Thyroid gland (tissue), 4 donors: ENCODE results near the gene SV2A. TPM values are rescaled to one million over a fixed set of nuclear protein-coding genes. Genes with fewer than 3 reads are reported as not detected.

Experiments used
- DNase-seq, 2 donors: peaks; one replicate each; pipeline ENCODE4 v3.0.0-alpha.2; 2019
- H3K27ac ChIP-seq, 3 donors: fragments of 200-600 bp; sonication (generic); 1 replicate in 2 of 3; 2 replicates in 1 of 3; pipeline ENCODE4 v1.5.1; 2016 to 2019; ENCODE audit warnings: mild to moderate bottlenecking in 1 of 3, moderate library complexity in 1 of 3
- H3K27me3 ChIP-seq: fragments of 200-600 bp; sonication (generic); one replicate; pipeline ENCODE4 v1.5.1; 2019
- H3K36me3 ChIP-seq, 2 donors: fragments of 200-600 bp; sonication (generic); one replicate each; pipeline ENCODE4 v1.5.1; 2016 to 2019
- H3K4me1 ChIP-seq, 2 donors: fragments of 200-600 bp; sonication (generic); one replicate each; pipeline ENCODE4 v1.5.1; 2017 to 2019
- H3K4me3 ChIP-seq, 3 donors: fragments of 200-600 bp; sonication (generic); replicated peaks in 1 of 3; 1 replicate in 2 of 3; 2 replicates in 1 of 3; pipeline ENCODE4 v1.5.1; 2016; ENCODE audit warnings: mild to moderate bottlenecking in 1 of 3
- H3K9me3 ChIP-seq: fragments of 200-600 bp; sonication (generic); one replicate; pipeline ENCODE4 v1.5.1; 2017
- POLR2A ChIP-seq, 2 donors: fragments of 450-650 bp; IDR thresholded peaks; one replicate each; pipeline ENCODE4 v1.6.1; 2017; ENCODE audit warnings: antibody characterized with exemption in 2 of 2, mild to moderate bottlenecking in 2 of 2, moderate library complexity in 1 of 2
- WGBS, 2 donors: methylation state at CpG; one replicate each; pipeline ENCODE4 v1.1.5; 2017; 5-methylcytosine and 5-hydroxymethylcytosine counted together
- intact Hi-C: fragments of 100-400 bp; cut with DNase I; formaldehyde crosslinking; loops from one replicate; pipeline ENCODE4 v1.15.1; 2023
- total RNA-seq, 4 donors: library from RNA; depleted of rRNA; stranded (reverse); fragments of >200 nt; gene quantifications; one replicate each; pipeline ENCODE4 v1.2.3, GENCODE V29; 2016
- TF ChIP-seq, protein P1 (sequence below), 6 experiments: fragments of 200-600 bp in 3 of 6; fragments of 450-650 bp in 3 of 6; sonication (generic) in 3 of 6; IDR thresholded peaks; one replicate each; pipeline ENCODE4 v1.5.1; 2016 to 2019; ENCODE audit warnings: antibody characterized with exemption in 6 of 6, mild to moderate bottlenecking in 2 of 6, inconsistent platforms in 1 of 6, moderate library complexity in 1 of 6

SV2A gene
- total RNA-seq, 4 donors from 2014 or later = 3.0 to 5.9 (median 4.0) TPM

DNA sequence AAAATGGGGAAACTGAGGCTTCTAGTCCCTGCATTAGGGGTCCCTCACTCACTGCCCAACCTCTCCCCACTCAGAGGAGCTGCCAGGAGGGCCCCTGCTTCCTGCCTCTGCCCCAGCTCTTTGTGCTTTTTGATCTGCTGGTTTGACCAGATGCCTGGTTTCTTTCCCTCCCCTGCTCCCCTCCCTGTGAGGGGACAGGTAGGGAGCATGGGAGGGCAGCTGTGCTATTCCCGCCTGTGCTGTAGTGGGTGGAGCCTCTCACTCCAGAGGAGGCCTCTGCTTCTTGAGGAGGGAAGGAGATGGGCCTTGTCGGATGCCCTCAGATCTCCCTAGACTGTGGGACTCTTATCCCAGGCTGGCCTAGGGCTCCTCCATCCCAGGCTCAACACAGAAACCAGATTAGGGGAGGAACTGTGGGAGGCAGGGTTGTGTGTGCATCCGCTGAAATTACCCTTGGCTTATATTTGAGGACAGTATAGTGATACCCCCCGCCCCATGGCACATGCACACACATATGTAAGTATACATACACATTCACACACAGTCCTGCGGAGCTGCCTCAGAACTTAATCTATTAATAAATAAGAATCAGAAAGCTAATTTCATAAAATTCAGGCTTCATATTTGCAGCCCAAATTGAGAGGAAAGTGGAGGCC, 13.7 kb downstream of the SV2A start:
- WGBS, 2 donors = 82 to 85% methylated on average over 4 to 5 of the region's 5 CpGs
- no peak for TF ChIP-seq POLR2A (IDR thresholded peaks at IDR 0.05)
- TF ChIP-seq, protein P1, sequence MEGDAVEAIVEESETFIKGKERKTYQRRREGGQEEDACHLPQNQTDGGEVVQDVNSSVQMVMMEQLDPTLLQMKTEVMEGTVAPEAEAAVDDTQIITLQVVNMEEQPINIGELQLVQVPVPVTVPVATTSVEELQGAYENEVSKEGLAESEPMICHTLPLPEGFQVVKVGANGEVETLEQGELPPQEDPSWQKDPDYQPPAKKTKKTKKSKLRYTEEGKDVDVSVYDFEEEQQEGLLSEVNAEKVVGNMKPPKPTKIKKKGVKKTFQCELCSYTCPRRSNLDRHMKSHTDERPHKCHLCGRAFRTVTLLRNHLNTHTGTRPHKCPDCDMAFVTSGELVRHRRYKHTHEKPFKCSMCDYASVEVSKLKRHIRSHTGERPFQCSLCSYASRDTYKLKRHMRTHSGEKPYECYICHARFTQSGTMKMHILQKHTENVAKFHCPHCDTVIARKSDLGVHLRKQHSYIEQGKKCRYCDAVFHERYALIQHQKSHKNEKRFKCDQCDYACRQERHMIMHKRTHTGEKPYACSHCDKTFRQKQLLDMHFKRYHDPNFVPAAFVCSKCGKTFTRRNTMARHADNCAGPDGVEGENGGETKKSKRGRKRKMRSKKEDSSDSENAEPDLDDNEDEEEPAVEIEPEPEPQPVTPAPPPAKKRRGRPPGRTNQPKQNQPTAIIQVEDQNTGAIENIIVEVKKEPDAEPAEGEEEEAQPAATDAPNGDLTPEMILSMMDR (IDR thresholded peaks at IDR 0.05) = no peak

DNA sequence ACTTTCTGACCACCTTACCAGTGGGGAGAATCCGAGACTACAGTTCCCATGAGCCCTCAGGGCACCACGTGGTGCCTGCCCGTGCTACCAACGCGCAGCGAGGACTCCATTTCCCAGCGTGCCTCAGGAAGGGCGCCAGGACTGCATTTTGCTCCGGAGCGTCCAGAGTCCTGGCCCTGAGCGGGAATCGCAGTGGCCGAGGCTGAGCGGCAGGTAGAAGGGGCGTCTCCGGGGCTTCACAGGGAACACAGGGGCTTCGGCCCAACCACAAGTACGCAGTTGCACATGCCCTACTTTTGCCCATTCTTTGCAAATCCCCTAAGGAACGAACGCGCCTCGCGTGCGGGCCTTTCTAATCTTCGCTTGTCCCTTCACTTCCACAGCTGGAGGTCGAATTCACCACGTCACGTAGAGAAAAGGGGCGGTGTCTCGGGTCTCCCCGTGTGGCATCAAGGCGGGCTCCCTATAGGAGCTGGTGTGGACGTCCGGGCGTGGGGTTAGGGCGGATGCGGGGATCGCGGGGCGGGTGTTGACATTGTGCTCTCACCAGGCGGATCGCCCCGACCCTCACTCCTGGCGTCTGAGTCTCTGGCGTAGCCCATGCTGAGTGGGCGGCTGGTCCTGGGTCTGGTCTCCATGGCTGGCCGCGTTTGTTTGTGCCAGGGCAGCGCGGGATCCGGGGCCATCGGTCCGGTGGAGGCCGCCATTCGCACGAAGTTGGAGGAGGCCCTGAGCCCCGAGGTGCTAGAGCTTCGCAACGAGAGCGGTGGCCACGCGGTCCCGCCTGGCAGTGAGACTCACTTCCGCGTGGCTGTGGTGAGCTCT, 18.0 kb downstream of the SV2A start, which contains the start of gene BOLA1:
Gene BOLA1, plus strand, starts transcription at position 109 of the 825 bp plus-strand sequence. Its CDS starts 492 bp downstream, at position 601.
- Histone ChIP-seq H3K4me1 (peaks cover 7 to 9% of the 10 kb centered on the region in 2 donors), H3K9me3 (no peaks in the 10 kb centered on the region), H3K27me3 (no peaks in the 10 kb centered on the region), H3K27ac (peak within 1 kb of the TSS; percentile 84 to 89 (median 87)), H3K36me3 (no peaks in the 10 kb centered on the region), H3K4me3 (peak within 1 kb of the TSS; percentile 50 to 75 (median 51))
- 2% methylated on average over 12 to 35 of the region's 65 CpGs for WGBS, 2 donors
- intact Hi-C loops = loop anchor here (5.0 kb wide), 1 partner anchor 33 kb away; no protein-coding TSS in a partner anchor
- DNase-seq = peak; percentile 93 to 95
- TF ChIP-seq POLR2A (IDR thresholded peaks at IDR 0.05) = peak in 1 of 2 donors; percentile 92
- TF ChIP-seq, protein P1 (IDR thresholded peaks at IDR 0.05) = peak in 1 of 6 experiments; percentile 25

More for the DNA sequence above, 13.7 kb downstream of the SV2A start:
- no peaks in the 10 kb centered on the region for H3K27me3 ChIP-seq
- H3K36me3 ChIP-seq = no peaks in the 10 kb centered on the region
- H3K4me1 ChIP-seq = peaks cover 7 to 9% of the 10 kb centered on the region in 2 donors
- H3K4me3 ChIP-seq = no peak overlapping the region
- H3K9me3 ChIP-seq = no peaks in the 10 kb centered on the region
- H3K27ac ChIP-seq = no peak overlapping the region
- intact Hi-C loops = no loop called here
- no peak for DNase-seq

DNA sequence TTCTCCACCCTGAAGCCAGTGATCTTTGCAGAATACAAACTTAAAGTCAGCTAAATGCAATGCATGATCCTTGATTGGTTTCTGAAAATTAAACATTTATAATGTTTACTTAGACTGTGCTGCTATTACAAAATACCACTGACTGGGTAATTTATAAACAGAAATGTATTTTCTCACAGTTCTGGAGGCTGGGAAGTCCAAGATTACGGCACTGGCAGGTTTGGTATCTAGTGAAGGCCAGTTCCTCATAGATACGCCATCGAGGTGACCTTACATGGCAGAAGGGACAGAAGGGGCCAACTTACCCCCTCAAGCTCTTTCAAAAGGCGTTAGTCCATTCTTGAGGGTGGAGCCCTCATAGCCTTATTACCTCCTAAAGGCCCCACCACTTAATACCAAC, 21.1 kb downstream of the SV2A start:
- Histone ChIP-seq H3K27me3 (no peaks in the 10 kb centered on the region), H3K9me3 (no peaks in the 10 kb centered on the region), H3K4me1 (peaks cover 7 to 9% of the 10 kb centered on the region in 2 donors), H3K4me3 (no peak overlapping the region), H3K27ac (no peak overlapping the region), H3K36me3 (no peaks in the 10 kb centered on the region)
- TF ChIP-seq POLR2A (IDR thresholded peaks at IDR 0.05) = no peak
- TF ChIP-seq, protein P1 (IDR thresholded peaks at IDR 0.05) = no peak
- 90 to 94% methylated on average over 4 of the region's 4 CpGs for WGBS, 2 donors
- intact Hi-C loops = loop anchor here (5.0 kb wide), 1 partner anchor 36 kb away; no protein-coding TSS in a partner anchor
- DNase-seq = no peak

DNA sequence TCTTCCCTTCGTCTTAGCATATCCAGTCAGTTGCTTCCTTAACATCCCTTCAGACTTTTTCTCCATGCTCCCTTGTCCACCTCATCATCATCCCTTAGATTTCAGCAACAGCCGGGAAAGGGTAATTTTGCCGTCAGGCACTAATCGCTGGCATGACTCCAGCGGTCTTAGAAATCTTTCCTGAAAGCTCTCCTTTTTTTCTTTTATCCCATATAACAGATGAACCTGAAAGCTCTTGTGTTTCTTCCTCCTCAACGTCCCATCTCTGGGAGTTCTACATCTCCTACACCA, 28.7 kb downstream of the SV2A start:
- H3K4me1 ChIP-seq = peaks cover 20 to 23% of the 10 kb centered on the region in 2 donors
- DNase-seq = peak; percentile 46 to 49
- H3K27me3 ChIP-seq = no peaks in the 10 kb centered on the region
- H3K36me3 ChIP-seq = no peaks in the 10 kb centered on the region
- H3K4me3 ChIP-seq = peak overlapping the region in 2 of 3 donors; percentile 31 to 46
- 8 to 12% methylated on average over 6 of the region's 6 CpGs for WGBS, 2 donors
- intact Hi-C loops = no loop called here
- H3K27ac ChIP-seq = peak overlapping the region; percentile 97 to 100 (median 100)
- no peak for TF ChIP-seq POLR2A (IDR thresholded peaks at IDR 0.05)
- TF ChIP-seq, protein P1 (IDR thresholded peaks at IDR 0.05) = no peak
- H3K9me3 ChIP-seq = no peaks in the 10 kb centered on the region
